ENCODE data around the gene MYCN.

The MYCN gene

DNA sequence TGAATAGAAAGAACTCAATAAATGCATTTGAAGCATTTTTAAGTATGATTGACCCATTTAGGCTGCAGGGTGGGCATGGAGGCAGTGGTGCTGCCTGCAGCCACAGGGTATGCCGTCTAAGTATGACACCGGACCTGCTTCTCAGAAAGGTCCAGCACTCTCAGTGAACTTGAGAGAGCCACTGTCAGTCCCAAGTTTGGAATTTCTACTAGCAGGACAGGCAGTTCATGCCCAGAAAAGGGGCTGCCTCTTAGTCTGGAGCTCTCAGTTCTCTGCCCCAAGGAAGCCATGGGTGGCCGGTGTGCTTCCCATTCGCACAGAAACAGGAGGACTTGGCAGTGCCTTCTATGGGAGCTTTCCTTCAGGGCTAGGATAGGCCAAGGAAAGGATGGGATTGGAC is 24.0 kb upstream of the MYCN start:
- TF ChIP-seq, protein P1, sequence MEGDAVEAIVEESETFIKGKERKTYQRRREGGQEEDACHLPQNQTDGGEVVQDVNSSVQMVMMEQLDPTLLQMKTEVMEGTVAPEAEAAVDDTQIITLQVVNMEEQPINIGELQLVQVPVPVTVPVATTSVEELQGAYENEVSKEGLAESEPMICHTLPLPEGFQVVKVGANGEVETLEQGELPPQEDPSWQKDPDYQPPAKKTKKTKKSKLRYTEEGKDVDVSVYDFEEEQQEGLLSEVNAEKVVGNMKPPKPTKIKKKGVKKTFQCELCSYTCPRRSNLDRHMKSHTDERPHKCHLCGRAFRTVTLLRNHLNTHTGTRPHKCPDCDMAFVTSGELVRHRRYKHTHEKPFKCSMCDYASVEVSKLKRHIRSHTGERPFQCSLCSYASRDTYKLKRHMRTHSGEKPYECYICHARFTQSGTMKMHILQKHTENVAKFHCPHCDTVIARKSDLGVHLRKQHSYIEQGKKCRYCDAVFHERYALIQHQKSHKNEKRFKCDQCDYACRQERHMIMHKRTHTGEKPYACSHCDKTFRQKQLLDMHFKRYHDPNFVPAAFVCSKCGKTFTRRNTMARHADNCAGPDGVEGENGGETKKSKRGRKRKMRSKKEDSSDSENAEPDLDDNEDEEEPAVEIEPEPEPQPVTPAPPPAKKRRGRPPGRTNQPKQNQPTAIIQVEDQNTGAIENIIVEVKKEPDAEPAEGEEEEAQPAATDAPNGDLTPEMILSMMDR (IDR thresholded peaks at IDR 0.05), result no peak
- no peaks in the 10 kb centered on the region for H3K36me3 ChIP-seq
- H3K4me1 ChIP-seq (ENCODE audit: control insufficient read depth in 1 of 2, insufficient read depth in 1 of 2, low read depth in 1 of 2, low read length in 1 of 2), result no peaks in the 10 kb centered on the region
- no peak overlapping the region for H3K4me3 ChIP-seq (ENCODE audit: low read depth in 1 of 2, low read length in 1 of 2)
- no peaks in the 10 kb centered on the region for H3K9me3 ChIP-seq
- H3K27ac ChIP-seq, result no peak overlapping the region
- H3K27me3 ChIP-seq, result no peaks in the 10 kb centered on the region

GRCh38 chr2:15918761-15919356 is 21.5 kb upstream of the MYCN start:
- no peak overlapping the region for H3K27ac ChIP-seq

GRCh38 chr2:15919716-15920434 is 20.5 kb upstream of the MYCN start:
- Histone ChIP-seq H3K27me3 (no peaks in the 10 kb centered on the region), H3K9me3 (no peaks in the 10 kb centered on the region), H3K4me1 (ENCODE audit: control insufficient read depth in 1 of 2, insufficient read depth in 1 of 2, low read depth in 1 of 2, low read length in 1 of 2) (no peaks in the 10 kb centered on the region), H3K36me3 (no peaks in the 10 kb centered on the region), H3K27ac (no peak overlapping the region), H3K4me3 (ENCODE audit: low read depth in 1 of 2, low read length in 1 of 2) (no peak overlapping the region)
- TF ChIP-seq, protein P1 (IDR thresholded peaks at IDR 0.05), result no peak

More at GRCh38 chr2:15918761-15919356, 21.5 kb upstream of the MYCN start:
- H3K4me3 ChIP-seq (ENCODE audit: low read depth in 1 of 2, low read length in 1 of 2), result no peak overlapping the region
- no peaks in the 10 kb centered on the region for H3K27me3 ChIP-seq
- H3K4me1 ChIP-seq (ENCODE audit: control insufficient read depth in 1 of 2, insufficient read depth in 1 of 2, low read depth in 1 of 2, low read length in 1 of 2), result no peaks in the 10 kb centered on the region
- no peaks in the 10 kb centered on the region for H3K9me3 ChIP-seq
- TF ChIP-seq, protein P1 (IDR thresholded peaks at IDR 0.05), result no peak
- H3K36me3 ChIP-seq, result no peaks in the 10 kb centered on the region

DNA sequence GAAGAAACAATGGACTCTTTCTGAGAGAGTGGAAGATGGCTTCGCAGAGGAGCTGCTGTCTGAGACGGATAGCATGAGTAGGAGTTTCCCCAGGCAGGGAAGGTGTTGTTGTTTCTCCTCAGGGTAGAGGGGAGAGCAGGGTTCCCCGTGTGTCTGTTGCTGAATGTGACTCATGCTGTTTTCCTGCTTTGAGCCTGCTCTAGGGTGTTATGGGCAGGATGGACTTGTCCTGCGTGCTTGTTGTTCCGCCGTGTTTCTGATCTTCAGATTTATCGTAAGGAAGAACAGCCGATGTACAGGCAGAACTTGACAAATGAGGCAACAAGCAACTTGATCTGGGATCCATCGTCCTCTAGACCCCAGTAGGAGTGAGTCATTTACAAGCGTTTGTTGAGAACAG is 19.7 kb upstream of the MYCN start:
- H3K36me3 ChIP-seq, result no peaks in the 10 kb centered on the region
- no peaks in the 10 kb centered on the region for H3K27me3 ChIP-seq
- no peak overlapping the region for H3K4me3 ChIP-seq (ENCODE audit: low read depth in 1 of 2, low read length in 1 of 2)
- no peaks in the 10 kb centered on the region for H3K9me3 ChIP-seq
- no peaks in the 10 kb centered on the region for H3K4me1 ChIP-seq (ENCODE audit: control insufficient read depth in 1 of 2, insufficient read depth in 1 of 2, low read depth in 1 of 2, low read length in 1 of 2)
- H3K27ac ChIP-seq, result no peak overlapping the region
- TF ChIP-seq, protein P1 (IDR thresholded peaks at IDR 0.05), result no peak

- no peaks in the 10 kb centered on the region for H3K27me3 ChIP-seq
- H3K27ac ChIP-seq, result no peak overlapping the region
- TF ChIP-seq, protein P1 (IDR thresholded peaks at IDR 0.05), result no peak
- no peak overlapping the region for H3K4me3 ChIP-seq (ENCODE audit: low read depth in 1 of 2, low read length in 1 of 2)
- no peaks in the 10 kb centered on the region for H3K36me3 ChIP-seq
- no peaks in the 10 kb centered on the region for H3K4me1 ChIP-seq (ENCODE audit: control insufficient read depth in 1 of 2, insufficient read depth in 1 of 2, low read depth in 1 of 2, low read length in 1 of 2)
- H3K9me3 ChIP-seq, result no peaks in the 10 kb centered on the region
These were observed 16.8 kb upstream of the MYCN start for GRCh38 chr2:15923597-15923996.
